ENCODE data around the gene FXN.
A peak's percentile ranks its signal among the peaks of the same experiment; 100 is the strongest.
"Not testable (repeated sequence)": the region's sequence is repeated elsewhere in the genome, so short reads cannot be mapped to it uniquely, and the experiment has no call there.

FXN gene

GRCh38 chr9:69023650-69024049, 11.9 kb upstream of the FXN start:
- no peak for DNase-seq (ENCODE audit: low spot score)
- no peak for FAIRE-seq

- DNase-seq (ENCODE audit: low spot score): peak; percentile 44
- FAIRE-seq: peak; percentile 28
These were observed 8.0 kb upstream of the FXN start for GRCh38 chr9:69027355-69028097.

- no peak for DNase-seq (ENCODE audit: low spot score)
- no peak for FAIRE-seq
These were observed 6.8 kb upstream of the FXN start for GRCh38 chr9:69028754-69029153.

GRCh38 chr9:69029535-69029934, 6.0 kb upstream of the FXN start:
- DNase-seq (ENCODE audit: low spot score): no peak
- no peak for FAIRE-seq

- no peak for DNase-seq (ENCODE audit: low spot score)
- no peak for FAIRE-seq
These were observed 4.5 kb upstream of the FXN start for GRCh38 chr9:69030851-69031645.

- DNase-seq (ENCODE audit: low spot score) (no peak), FAIRE-seq (no peak)
These were observed 1.5 kb upstream of the FXN start for GRCh38 chr9:69034071-69034470.

- FAIRE-seq: no peak
- no peak for DNase-seq (ENCODE audit: low spot score)
These were observed 757 bp downstream of the FXN start for GRCh38 chr9:69036309-69036708.

GRCh38 chr9:69036799-69037198, 1.2 kb downstream of the FXN start:
- DNase-seq (ENCODE audit: low spot score): no peak
- FAIRE-seq: no peak

- FAIRE-seq (no peak), DNase-seq (ENCODE audit: low spot score) (no peak)
These were observed 5.1 kb downstream of the FXN start for GRCh38 chr9:69040646-69041045.

- FAIRE-seq: no peak
These were observed 9.0 kb downstream of the FXN start for GRCh38 chr9:69044240-69045219.

GRCh38 chr9:69045821-69046220, 10.3 kb downstream of the FXN start:
- DNase-seq (ENCODE audit: low spot score) (no peak), FAIRE-seq (no peak)

More at GRCh38 chr9:69044240-69045219, 9.0 kb downstream of the FXN start:
- peak; percentile 33 for DNase-seq (ENCODE audit: low spot score)

- DNase-seq (ENCODE audit: low spot score): no peak
- FAIRE-seq: no peak
These were observed 11.2 kb downstream of the FXN start for GRCh38 chr9:69046723-69047122.

GRCh38 chr9:69047371-69047770, 11.8 kb downstream of the FXN start:
- no peak for FAIRE-seq
- DNase-seq (ENCODE audit: low spot score): no peak

GRCh38 chr9:69049094-69049493, 13.5 kb downstream of the FXN start:
- no peak for DNase-seq (ENCODE audit: low spot score)
- no peak for FAIRE-seq

GRCh38 chr9:69050936-69051335, 15.4 kb downstream of the FXN start:
- not testable (repeated sequence) for DNase-seq (ENCODE audit: low spot score)

GRCh38 chr9:69054989-69055388, 19.4 kb downstream of the FXN start:
- FAIRE-seq (no peak), DNase-seq (ENCODE audit: low spot score) (no peak)

More at GRCh38 chr9:69050936-69051335, 15.4 kb downstream of the FXN start:
- not testable (repeated sequence) for FAIRE-seq

- FAIRE-seq: no peak
- DNase-seq (ENCODE audit: low spot score): peak; percentile 45
These were observed 20.8 kb downstream of the FXN start for GRCh38 chr9:69056191-69056815.

GRCh38 chr9:69058101-69058500, 22.5 kb downstream of the FXN start:
- DNase-seq (ENCODE audit: low spot score) (no peak), FAIRE-seq (no peak)

- FAIRE-seq: no peak
- DNase-seq (ENCODE audit: low spot score): no peak
These were observed 25.2 kb downstream of the FXN start for GRCh38 chr9:69060766-69061165.

GRCh38 chr9:69062195-69062594, 26.6 kb downstream of the FXN start:
- no peak for DNase-seq (ENCODE audit: low spot score)
- no peak for FAIRE-seq

- FAIRE-seq: no peak
These were observed 28.3 kb downstream of the FXN start for GRCh38 chr9:69063839-69064238.

More at GRCh38 chr9:69063839-69064238, 28.3 kb downstream of the FXN start:
- no peak for DNase-seq (ENCODE audit: low spot score)
